Effector memory CD4-positive, alpha-beta T cell (primary cell): ENCODE results near the gene SYTL3.

Experiments
- DNase-seq, 3 donors: peaks; one replicate each; pipeline ENCODE4 v3.0.0-alpha.2; 2020
- H3K27ac ChIP-seq: 2 replicates; pipeline ENCODE4 v1.7.0; 2013; ENCODE audit warnings: mild to moderate bottlenecking, low read length, moderate library complexity; ENCODE audit not compliant: insufficient read depth, poor library complexity, severe bottlenecking
- H3K27me3 ChIP-seq: replicated peaks from 2 replicates; pipeline ENCODE4 v1.7.0; 2013; ENCODE audit warnings: mild to moderate bottlenecking, low read length; ENCODE audit not compliant: insufficient read depth, control insufficient read depth, poor library complexity, severe bottlenecking
- H3K36me3 ChIP-seq: 2 replicates; pipeline ENCODE4 v1.7.0; 2013; ENCODE audit warnings: mild to moderate bottlenecking, low read length, moderate library complexity; ENCODE audit not compliant: control insufficient read depth, insufficient read depth
- H3K4me1 ChIP-seq: 2 replicates; pipeline ENCODE4 v1.7.0; 2013; ENCODE audit warnings: low read length, mild to moderate bottlenecking; ENCODE audit not compliant: control insufficient read depth, insufficient read depth, poor library complexity, severe bottlenecking
- H3K4me3 ChIP-seq: 2 replicates; pipeline ENCODE4 v1.7.0; 2013; ENCODE audit warnings: low read length, low read depth, mild to moderate bottlenecking; ENCODE audit not compliant: insufficient read depth, poor library complexity, severe bottlenecking
- H3K9me3 ChIP-seq: 2 replicates; pipeline ENCODE4 v1.7.0; 2013; ENCODE audit warnings: mild to moderate bottlenecking, low read length, moderate library complexity; ENCODE audit not compliant: control insufficient read depth

Gene SYTL3

GRCh38 chr6:158622545-158623190 lies 27.2 kb upstream of the SYTL3 start:
- no peak overlapping the region for H3K27ac ChIP-seq
- no peaks in the 10 kb centered on the region for H3K9me3 ChIP-seq
- no peaks in the 10 kb centered on the region for H3K27me3 ChIP-seq
- peaks cover 49% of the 10 kb centered on the region for H3K36me3 ChIP-seq
- H3K4me3 ChIP-seq = no peak overlapping the region
- no peaks in the 10 kb centered on the region for H3K4me1 ChIP-seq
- DNase-seq = no peak

- H3K9me3 ChIP-seq = no peaks in the 10 kb centered on the region
- peaks cover 63% of the 10 kb centered on the region for H3K36me3 ChIP-seq
- no peak overlapping the region for H3K4me3 ChIP-seq
- no peaks in the 10 kb centered on the region for H3K27me3 ChIP-seq
- H3K4me1 ChIP-seq = no peaks in the 10 kb centered on the region
- peak overlapping the region; percentile 16 for H3K27ac ChIP-seq
- no peak for DNase-seq
Measured at GRCh38 chr6:158624684-158625682, 24.9 kb upstream of the SYTL3 start.

- Histone ChIP-seq H3K4me1 (no peaks in the 10 kb centered on the region), H3K9me3 (no peaks in the 10 kb centered on the region), H3K4me3 (no peak overlapping the region), H3K27me3 (no peaks in the 10 kb centered on the region), H3K27ac (no peak overlapping the region), H3K36me3 (peaks cover 66% of the 10 kb centered on the region)
- DNase-seq = no peak
Measured at GRCh38 chr6:158625881-158626305, 24.0 kb upstream of the SYTL3 start.

GRCh38 chr6:158626360-158627167 lies 23.3 kb upstream of the SYTL3 start:
- DNase-seq = no peak
- Histone ChIP-seq H3K4me3 (no peak overlapping the region), H3K27ac (no peak overlapping the region), H3K36me3 (peaks cover 66% of the 10 kb centered on the region), H3K27me3 (no peaks in the 10 kb centered on the region), H3K4me1 (no peaks in the 10 kb centered on the region), H3K9me3 (no peaks in the 10 kb centered on the region)

- no peaks in the 10 kb centered on the region for H3K9me3 ChIP-seq
- H3K4me1 ChIP-seq = no peaks in the 10 kb centered on the region
- no peaks in the 10 kb centered on the region for H3K27me3 ChIP-seq
- H3K4me3 ChIP-seq = no peak overlapping the region
- peaks cover 67% of the 10 kb centered on the region for H3K36me3 ChIP-seq
- DNase-seq = no peak
- H3K27ac ChIP-seq = no peak overlapping the region
Measured at GRCh38 chr6:158627168-158627939, 22.5 kb upstream of the SYTL3 start.

GRCh38 chr6:158627940-158628211 lies 22.0 kb upstream of the SYTL3 start:
- Histone ChIP-seq H3K36me3 (peaks cover 70% of the 10 kb centered on the region), H3K27me3 (no peaks in the 10 kb centered on the region), H3K4me3 (no peak overlapping the region), H3K9me3 (no peaks in the 10 kb centered on the region), H3K4me1 (no peaks in the 10 kb centered on the region), H3K27ac (no peak overlapping the region)
- DNase-seq = no peak

GRCh38 chr6:158628542-158628941 lies 21.3 kb upstream of the SYTL3 start:
- H3K27me3 ChIP-seq = no peaks in the 10 kb centered on the region

GRCh38 chr6:158629367-158630221 lies 20.3 kb upstream of the SYTL3 start:
- Histone ChIP-seq H3K36me3 (peaks cover 66% of the 10 kb centered on the region), H3K4me1 (peaks cover 3% of the 10 kb centered on the region), H3K4me3 (no peak overlapping the region), H3K9me3 (no peaks in the 10 kb centered on the region), H3K27me3 (no peaks in the 10 kb centered on the region), H3K27ac (no peak overlapping the region)
- no peak for DNase-seq

More at GRCh38 chr6:158628542-158628941, 21.3 kb upstream of the SYTL3 start:
- H3K9me3 ChIP-seq = no peaks in the 10 kb centered on the region
- DNase-seq = no peak
- no peak overlapping the region for H3K27ac ChIP-seq
- H3K4me1 ChIP-seq = no peaks in the 10 kb centered on the region
- H3K36me3 ChIP-seq = peaks cover 73% of the 10 kb centered on the region
- no peak overlapping the region for H3K4me3 ChIP-seq
